H1 (cell line): ENCODE data around the gene IL16. TPM values are rescaled to one million over a fixed set of nuclear protein-coding genes. Genes with fewer than 3 reads are reported as not detected.

Experiments
- CTCF ChIA-PET: fragments of 300-600 bp; sonication (Branson Sonifier 250); formaldehyde crosslinking; loops from one replicate; lab custom pipeline; 2021; ENCODE audit not compliant: partially characterized antibody; lab: Charles Lee
- POLR2A ChIA-PET: fragments of 300-600 bp; sonication (Branson Sonifier 250); formaldehyde crosslinking; loops from one replicate; lab custom pipeline; 2021; ENCODE audit warnings: inconsistent platforms; ENCODE audit not compliant: partially characterized antibody; lab: Charles Lee
- DNase-seq, 2 experiments: peaks; one replicate each; pipeline versions ENCODE4 v3.0.0 to v3.0.0-alpha.2; 2010 to 2022; ENCODE audit warnings: low spot score in 2 of 2, low read depth in 1 of 2, mixed read lengths in 1 of 2
- FAIRE-seq: peaks from 2 replicates; lab custom pipeline; 2011; peaks lifted over from hg19 to GRCh38; lab: Jason Lieb, UNC
- H2AFZ ChIP-seq: 2 replicates; pipeline ENCODE4 v1.8.1; 2012; ENCODE audit warnings: low read length, inconsistent platforms
- H2AK5ac ChIP-seq: 2 replicates; pipeline ENCODE4 v1.6.1; 2013; ENCODE audit warnings: low read depth, low read length
- H2BK120ac ChIP-seq: replicated peaks from 2 replicates; pipeline ENCODE3; 2013; ENCODE audit warnings: low read depth, low read length, inconsistent platforms
- H2BK12ac ChIP-seq: 2 replicates; pipeline ENCODE4 v1.6.1; 2013; ENCODE audit warnings: low read depth, low read length
- H2BK15ac ChIP-seq: 2 replicates; pipeline ENCODE4 v1.6.1; 2013; ENCODE audit warnings: low read length
- H2BK20ac ChIP-seq: 2 replicates; pipeline ENCODE4 v1.6.1; 2013; ENCODE audit warnings: low read length
- H2BK5ac ChIP-seq: 2 replicates; pipeline ENCODE4 v1.6.1; 2013; ENCODE audit warnings: low read depth, low read length
- H3K14ac ChIP-seq: 2 replicates; pipeline ENCODE4 v1.6.1; 2013; ENCODE audit warnings: inconsistent platforms; ENCODE audit not compliant: insufficient read length
- H3K18ac ChIP-seq: 2 replicates; pipeline ENCODE4 v1.6.1; 2013; ENCODE audit warnings: low read length; ENCODE audit errors: extremely low read depth
- H3K23ac ChIP-seq: 2 replicates; pipeline ENCODE4 v1.6.1; 2013; ENCODE audit warnings: inconsistent platforms; ENCODE audit not compliant: insufficient read length
- H3K23me2 ChIP-seq: 2 replicates; pipeline ENCODE4 v1.6.1; 2013; ENCODE audit warnings: low read depth, low read length
- H3K27ac ChIP-seq: 2 replicates; pipeline ENCODE4 v1.6.1; 2011; ENCODE audit warnings: low read depth, low read length, inconsistent platforms
- H3K27me3 ChIP-seq, 4 experiments: replicated peaks in 1 of 4; 1 replicate in 1 of 4; 2 replicates in 3 of 4; pipeline versions ENCODE4 v1.6.1 to v1.8.1; 2011 to 2013; ENCODE audit warnings: low read length in 3 of 4, mild to moderate bottlenecking in 3 of 4, inconsistent platforms in 2 of 4, mixed read lengths in 2 of 4, moderate library complexity in 1 of 4; ENCODE audit not compliant: control insufficient read depth in 3 of 4, insufficient read depth in 3 of 4; ENCODE audit errors: extremely low read depth in 1 of 4
- H3K36me3 ChIP-seq, 4 experiments: 2 replicates each; pipeline versions ENCODE4 v1.6.1 to v1.8.1; 2011 to 2013; ENCODE audit warnings: mild to moderate bottlenecking in 4 of 4, low read length in 3 of 4, moderate library complexity in 2 of 4, control low read depth in 1 of 4, inconsistent platforms in 1 of 4; ENCODE audit not compliant: insufficient read depth in 4 of 4, control insufficient read depth in 2 of 4
- H3K4ac ChIP-seq: replicated peaks from 2 replicates; pipeline ENCODE3; 2013; ENCODE audit warnings: low read length, low read depth, mixed read lengths, inconsistent platforms; ENCODE audit not compliant: insufficient read length
- H3K4me1 ChIP-seq, 4 experiments: replicated peaks in 1 of 4; 1 replicate in 1 of 4; 2 replicates in 3 of 4; pipeline versions ENCODE4 v1.6.1 to v1.8.1; 2011 to 2013; ENCODE audit warnings: low read length in 3 of 4, inconsistent platforms in 2 of 4, mixed read lengths in 1 of 4; ENCODE audit not compliant: insufficient read depth in 4 of 4, control insufficient read depth in 3 of 4
- H3K4me2 ChIP-seq, 2 experiments: 2 replicates each; pipeline versions ENCODE4 v1.6.1 to v1.8.1; 2011 to 2013; ENCODE audit warnings: low read depth in 2 of 2, low read length in 2 of 2, control low read depth in 1 of 2, inconsistent platforms in 1 of 2, mild to moderate bottlenecking in 1 of 2; ENCODE audit not compliant: insufficient read depth in 1 of 2
- H3K4me3 ChIP-seq, 4 experiments: fragments of 200-600, 300-600 bp in 1 of 4; sonication (generic), shearing (Covaris generic), sonication (Bioruptor Twin) in 1 of 4; 2 replicates each; pipeline versions ENCODE4 v1.5.1 to v1.8.1; 2011 to 2016; ENCODE audit warnings: low read length in 4 of 4, low read depth in 3 of 4, control low read depth in 2 of 4, inconsistent platforms in 2 of 4, mild to moderate bottlenecking in 2 of 4, mixed read lengths in 1 of 4, moderate library complexity in 1 of 4; ENCODE audit not compliant: insufficient read depth in 2 of 4; ENCODE audit errors: extremely low read depth in 1 of 4
- H3K56ac ChIP-seq: replicated peaks from 2 replicates; pipeline ENCODE3; 2013; ENCODE audit warnings: low read depth, mild to moderate bottlenecking, mixed read lengths, low read length, inconsistent platforms; ENCODE audit not compliant: insufficient read length
- H3K79me1 ChIP-seq: 2 replicates; pipeline ENCODE4 v1.6.1; 2013; ENCODE audit warnings: low read depth, low read length, control low read depth
- H3K79me2 ChIP-seq, 2 experiments: 2 replicates each; pipeline versions ENCODE4 v1.6.1 to v1.8.1; 2012 to 2013; ENCODE audit warnings: low read length in 2 of 2, mild to moderate bottlenecking in 2 of 2, inconsistent platforms in 1 of 2; ENCODE audit not compliant: insufficient read depth in 2 of 2, control insufficient read depth in 1 of 2
- H3K9ac ChIP-seq, 4 experiments: replicated peaks in 1 of 4; 1 replicate in 1 of 4; 2 replicates in 3 of 4; pipeline versions ENCODE4 v1.6.1 to v1.8.1; 2011 to 2013; ENCODE audit warnings: low read depth in 3 of 4, low read length in 3 of 4, control low read depth in 2 of 4, mild to moderate bottlenecking in 2 of 4, moderate library complexity in 2 of 4, inconsistent platforms in 1 of 4; ENCODE audit errors: extremely low read depth in 1 of 4
- H3K9me3 ChIP-seq, 2 experiments: 2 replicates each; pipeline versions ENCODE4 v1.6.1 to v1.8.1; 2012 to 2013; ENCODE audit warnings: mild to moderate bottlenecking in 2 of 2, moderate library complexity in 2 of 2, control low read depth in 1 of 2, inconsistent platforms in 1 of 2, low read depth in 1 of 2, low read length in 1 of 2, mixed read lengths in 1 of 2; ENCODE audit not compliant: insufficient read depth in 2 of 2
- H4K20me1 ChIP-seq, 2 experiments: replicated peaks in 1 of 2; 2 replicates each; pipeline versions ENCODE3 to v1.8.1; 2011 to 2013; ENCODE audit warnings: inconsistent platforms in 2 of 2, low read length in 2 of 2, mild to moderate bottlenecking in 1 of 2; ENCODE audit not compliant: insufficient read depth in 2 of 2, control insufficient read depth in 1 of 2
- H4K5ac ChIP-seq: 2 replicates; pipeline ENCODE4 v1.6.1; 2013; ENCODE audit warnings: low read length, low read depth, mixed read lengths, inconsistent platforms; ENCODE audit not compliant: insufficient read length
- H4K8ac ChIP-seq: 2 replicates; pipeline ENCODE4 v1.8.0; 2013; ENCODE audit warnings: mild to moderate bottlenecking, moderate library complexity, low read length, inconsistent platforms; ENCODE audit not compliant: insufficient read depth; ENCODE audit errors: extremely low read depth
- H4K91ac ChIP-seq: replicated peaks from 2 replicates; pipeline ENCODE3; 2013; ENCODE audit warnings: low read length, mixed read lengths, inconsistent platforms; ENCODE audit not compliant: insufficient read length
- BCL11A ChIP-seq, 2 experiments: IDR thresholded peaks; one replicate each; pipeline ENCODE4 v1.6.1; 2011; ENCODE audit warnings: low read depth in 2 of 2, low read length in 2 of 2, mild to moderate bottlenecking in 2 of 2
- EP300 ChIP-seq, 2 experiments: IDR thresholded peaks; 1 replicate in 1 of 2; 2 replicates in 1 of 2; pipeline ENCODE4 v1.6.1; 2011 to 2012; ENCODE audit warnings: low read depth in 2 of 2, low read length in 2 of 2, mild to moderate bottlenecking in 2 of 2, borderline replicate concordance in 1 of 2, inconsistent platforms in 1 of 2, moderate library complexity in 1 of 2
- EZH2 ChIP-seq: fragments of 200-600 bp; sonication (generic); IDR thresholded peaks from 2 replicates; pipeline ENCODE4 v1.7.1; 2012; ENCODE audit warnings: low read depth, mild to moderate bottlenecking, moderate library complexity, low read length, inconsistent platforms; ENCODE audit not compliant: severe bottlenecking
- HDAC6 ChIP-seq: IDR thresholded peaks from one replicate; pipeline ENCODE4 v1.7.1; 2012; ENCODE audit warnings: low read depth, mild to moderate bottlenecking, inconsistent platforms, low read length, moderate library complexity
- JUND ChIP-seq: IDR thresholded peaks from 2 replicates; pipeline ENCODE4 v1.6.1; 2011; ENCODE audit warnings: mild to moderate bottlenecking, improper control_type of control experiment, low read length
- KDM4A ChIP-seq: IDR thresholded peaks from one replicate; pipeline ENCODE4 v1.7.1; 2012; ENCODE audit warnings: low read depth, mild to moderate bottlenecking, moderate library complexity, low read length, inconsistent platforms; ENCODE audit not compliant: severe bottlenecking
- NRF1 ChIP-seq: IDR thresholded peaks from 2 replicates; pipeline ENCODE4 v1.6.1; 2011; ENCODE audit warnings: mild to moderate bottlenecking, low read depth, low read length, improper control_type of control experiment
- POLR2AphosphoS5 ChIP-seq: IDR thresholded peaks from 2 replicates; pipeline ENCODE4 v1.6.1; 2011; ENCODE audit warnings: low read depth, low read length
- RXRA ChIP-seq: IDR thresholded peaks from 2 replicates; pipeline ENCODE4 v1.6.1; 2011; ENCODE audit warnings: low read depth, mild to moderate bottlenecking, low read length, moderate library complexity; ENCODE audit not compliant: insufficient read depth
- SRF ChIP-seq: IDR thresholded peaks from 2 replicates; pipeline ENCODE4 v1.6.1; 2011; ENCODE audit warnings: mild to moderate bottlenecking, low read depth, low read length, moderate library complexity
- SUZ12 ChIP-seq: fragments of 200-600 bp; sonication (generic); IDR thresholded peaks from 2 replicates; pipeline ENCODE4 v1.6.1; 2012; ENCODE audit warnings: mild to moderate bottlenecking, inconsistent platforms, low read length, moderate library complexity, mixed read lengths
- TAF1 ChIP-seq: IDR thresholded peaks from 2 replicates; pipeline ENCODE4 v1.6.1; 2011; ENCODE audit warnings: mild to moderate bottlenecking, low read depth, low read length
- TAF7 ChIP-seq: optimal IDR thresholded peaks from 2 replicates; pipeline ENCODE3; 2011; ENCODE audit warnings: low read depth, mild to moderate bottlenecking, inconsistent platforms, low read length, moderate library complexity, borderline replicate concordance
- YY1 ChIP-seq: IDR thresholded peaks from 2 replicates; pipeline ENCODE4 v1.6.1; 2011; ENCODE audit warnings: low read depth, mild to moderate bottlenecking, low read length
- WGBS, 2 experiments: shearing (Covaris generic) in 1 of 2; methylation state at CpG; one replicate each; pipeline versions ENCODE4 v1.1.6 to v1.1.7; 2013 to 2015; ENCODE audit warnings: low lambda C conversion rate in 2 of 2, mixed read lengths in 2 of 2, inconsistent platforms in 1 of 2, low coverage in 1 of 2, missing lambda C conversion rate in 1 of 2; ENCODE audit not compliant: insufficient replicate concordance in 2 of 2, insufficient coverage in 1 of 2, insufficient read length in 1 of 2; ENCODE audit errors: extremely low coverage in 1 of 2, missing lambda C conversion rate in 1 of 2; 5-methylcytosine and 5-hydroxymethylcytosine counted together
- polyA plus RNA-seq, 7 experiments: library from polyadenylated mRNA; depleted of rRNA in 3 of 7; stranded (reverse) in 5 of 7; unstranded in 2 of 7; fragments of >200 nt in 5 of 7; fragments of 200-250 nt in 2 of 7; gene quantifications; 1 replicate in 5 of 7; 2 replicates in 1 of 7; 4 replicates in 1 of 7; pipeline versions ENCODE4 v1.2.1 to v1.2.3, GENCODE V29; 2011 to 2013; ENCODE audit warnings: missing spikeins in 2 of 7, mixed read lengths in 2 of 7
- total RNA-seq: library from RNA; stranded (reverse); fragmentation: NEBNext Ultra II Directional; extraction: Animal tissue kit (Norgen Biotek cat#: 25700); gene quantifications from 2 replicates; pipeline ENCODE4 v1.2.1, GENCODE V29; 2021

Gene IL16
- total and polyA plus RNA-seq, 2 of the 8 experiments (the other 6 are each of a cell fraction or from before 2014, with no cell fraction given), result 0.03 to 0.09 TPM

GRCh38 chr15:81190922-81191507 lies 5.7 kb upstream of the IL16 start:
- H3K4ac ChIP-seq, result no peak overlapping the region
- H4K8ac ChIP-seq, result no peak overlapping the region
- no peak overlapping the region for H3K27ac ChIP-seq
- ChIA-PET CTCF (interaction anchor here (1.1 to 3.5 kb wide), 7 partner anchors 8 to 82 kb away, joined by 3 to 14 read pairs (median 4); no protein-coding TSS in a partner anchor), POLR2A (no interaction called here)
- no peak overlapping the region for H2AFZ ChIP-seq
- H3K56ac ChIP-seq, result no peak overlapping the region
- H3K36me3 ChIP-seq, result no peaks in the 10 kb centered on the region
- no peak overlapping the region for H2BK5ac ChIP-seq
- no peaks in the 10 kb centered on the region for H3K79me2 ChIP-seq
- H2BK120ac ChIP-seq, result no peak overlapping the region
- H2AK5ac ChIP-seq, result no peak overlapping the region
- H3K4me3 ChIP-seq, result no peak overlapping the region
- no peaks in the 10 kb centered on the region for H3K23me2 ChIP-seq
- H3K27me3 ChIP-seq, result no peaks in the 10 kb centered on the region
- no peaks in the 10 kb centered on the region for H3K79me1 ChIP-seq
- no peaks in the 10 kb centered on the region for H3K9me3 ChIP-seq
- H2BK15ac ChIP-seq, result no peak overlapping the region
- H2BK20ac ChIP-seq, result no peak overlapping the region
- H3K4me1 ChIP-seq, result no peaks in the 10 kb centered on the region; a peak in 1 of 7 replicates
- WGBS, 2 experiments, result 94% methylated on average over 3 of the region's 3 CpGs; no CpG with 5 or more reads in 1 of the 2 experiments
- no peak overlapping the region for H3K23ac ChIP-seq
- FAIRE-seq (no peak), DNase-seq (no peak)
- H3K18ac ChIP-seq, result no peak overlapping the region
- no peaks in the 10 kb centered on the region for H4K20me1 ChIP-seq
- no peak overlapping the region for H4K91ac ChIP-seq
- no peak overlapping the region for H3K14ac ChIP-seq
- H4K5ac ChIP-seq, result no peak overlapping the region
- no peak overlapping the region for H2BK12ac ChIP-seq
- no peak overlapping the region for H3K9ac ChIP-seq
- no peak overlapping the region for H3K4me2 ChIP-seq
- TF ChIP-seq POLR2AphosphoS5 (no peak), BCL11A (IDR thresholded peaks at IDR 0.05; ENCODE audit: low read depth in 2 of 2, low read length in 2 of 2) (no peak), EP300 (IDR thresholded peaks at IDR 0.05; ENCODE audit: borderline replicate concordance in 1 of 2, low read depth in 2 of 2, low read length in 2 of 2) (no peak), TAF1 (no peak), HDAC6 (no peak), NRF1 (no peak), EZH2 (no peak), TAF7 (no peak), SRF (no peak), KDM4A (no peak), RXRA (no peak), YY1 (no peak), SUZ12 (no peak), JUND (no peak)
